ENCODE results near the gene COL18A1.

DNA sequence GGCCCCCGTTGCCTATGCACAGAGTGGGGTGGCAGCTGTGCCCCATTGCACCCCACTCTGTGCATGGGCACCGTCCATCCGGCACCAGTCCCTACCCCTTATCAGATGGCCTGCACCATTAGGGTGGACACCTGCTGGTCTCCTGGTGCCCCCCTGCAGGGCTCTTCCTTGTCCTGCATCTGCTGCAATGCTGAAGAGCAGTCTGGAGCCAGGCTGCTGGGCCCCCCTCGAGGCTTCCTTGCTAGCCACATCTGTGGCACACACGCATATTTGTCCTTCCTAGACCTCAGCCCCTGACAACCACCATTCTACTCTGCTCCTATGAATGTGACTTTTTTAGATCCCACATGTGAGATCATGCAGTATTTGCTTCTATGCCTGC is 56.4 kb downstream of the COL18A1 start:
- TF ChIP-seq, protein P1, sequence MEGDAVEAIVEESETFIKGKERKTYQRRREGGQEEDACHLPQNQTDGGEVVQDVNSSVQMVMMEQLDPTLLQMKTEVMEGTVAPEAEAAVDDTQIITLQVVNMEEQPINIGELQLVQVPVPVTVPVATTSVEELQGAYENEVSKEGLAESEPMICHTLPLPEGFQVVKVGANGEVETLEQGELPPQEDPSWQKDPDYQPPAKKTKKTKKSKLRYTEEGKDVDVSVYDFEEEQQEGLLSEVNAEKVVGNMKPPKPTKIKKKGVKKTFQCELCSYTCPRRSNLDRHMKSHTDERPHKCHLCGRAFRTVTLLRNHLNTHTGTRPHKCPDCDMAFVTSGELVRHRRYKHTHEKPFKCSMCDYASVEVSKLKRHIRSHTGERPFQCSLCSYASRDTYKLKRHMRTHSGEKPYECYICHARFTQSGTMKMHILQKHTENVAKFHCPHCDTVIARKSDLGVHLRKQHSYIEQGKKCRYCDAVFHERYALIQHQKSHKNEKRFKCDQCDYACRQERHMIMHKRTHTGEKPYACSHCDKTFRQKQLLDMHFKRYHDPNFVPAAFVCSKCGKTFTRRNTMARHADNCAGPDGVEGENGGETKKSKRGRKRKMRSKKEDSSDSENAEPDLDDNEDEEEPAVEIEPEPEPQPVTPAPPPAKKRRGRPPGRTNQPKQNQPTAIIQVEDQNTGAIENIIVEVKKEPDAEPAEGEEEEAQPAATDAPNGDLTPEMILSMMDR (IDR thresholded peaks at IDR 0.05) = no peak
- TF ChIP-seq EZH2phosphoT487 (IDR thresholded peaks at IDR 0.05) = no peak
- TF ChIP-seq EZH2 (IDR thresholded peaks at IDR 0.05) = no peak
